GM21526 (cell line): Measurements from ENCODE around the gene TFCP2L1.
A peak's percentile ranks its signal among the peaks of the same experiment; 100 is the strongest.
"Not testable (repeated sequence)": the region's sequence is repeated elsewhere in the genome, so short reads cannot be mapped to it uniquely, and the experiment has no call there.

Experiments
- ATAC-seq: cut with Tn5 transposase; IDR thresholded peaks from one replicate; pipeline ENCODE4 v1.9.1; 2021; ENCODE audit warnings: moderate library complexity; ENCODE audit not compliant: unreplicated experiment, low FRiP score

TFCP2L1 gene

GRCh38 chr2:121284463-121285449 lies at the start of gene TFCP2L1:
Gene TFCP2L1, minus strand, starts transcription at chr2:121285202. Its CDS starts 93 bp downstream, at chr2:121285109.
- ATAC-seq, result no peak

- peak; percentile 69 for ATAC-seq
Observed at GRCh38 chr2:121333834-121334558, 49.0 kb upstream of the TFCP2L1 start.

DNA sequence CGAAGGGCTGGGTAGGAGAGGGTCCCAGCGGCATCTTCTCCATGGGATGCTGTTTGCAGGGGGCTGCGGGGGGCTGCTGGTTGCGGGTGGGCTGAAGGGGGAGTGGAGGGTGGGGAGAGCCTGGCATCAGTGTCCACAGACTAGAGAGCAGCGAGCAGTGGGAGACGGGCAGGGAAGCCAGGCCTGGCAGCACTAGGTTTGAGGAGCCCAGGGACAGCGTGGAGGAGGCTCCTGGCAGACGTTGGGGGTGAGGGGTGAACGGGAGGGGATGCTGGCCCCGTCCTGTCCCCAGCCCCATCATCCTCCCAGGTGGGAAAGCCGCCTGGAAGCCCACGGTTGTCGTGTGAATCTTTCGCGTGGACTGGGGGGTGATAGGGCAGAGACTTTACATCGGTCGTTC lies 48.2 kb upstream of the TFCP2L1 start:
- no peak for ATAC-seq

DNA sequence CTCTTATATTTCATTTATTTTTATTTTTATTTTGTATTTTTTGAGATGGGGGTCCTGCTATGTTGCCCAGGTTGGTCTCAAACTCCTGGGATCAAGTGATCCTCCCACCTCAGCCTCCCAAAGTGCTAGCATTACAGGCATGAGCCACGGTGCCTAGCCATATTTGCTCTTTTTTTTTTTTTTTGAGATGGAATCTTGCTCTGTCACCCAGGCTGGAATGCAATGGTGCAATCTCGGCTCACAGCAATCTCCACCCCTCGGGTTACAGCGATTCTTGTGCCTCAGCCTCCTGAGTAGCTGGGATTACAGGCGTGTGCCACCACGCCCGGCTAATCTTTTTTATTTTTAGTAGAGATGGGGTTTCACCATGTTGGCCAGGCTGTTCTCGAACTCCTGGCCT lies 46.3 kb upstream of the TFCP2L1 start:
- ATAC-seq, result not testable (repeated sequence)

- ATAC-seq, result no peak
Observed at GRCh38 chr2:121330921-121331320, 45.9 kb upstream of the TFCP2L1 start.

DNA sequence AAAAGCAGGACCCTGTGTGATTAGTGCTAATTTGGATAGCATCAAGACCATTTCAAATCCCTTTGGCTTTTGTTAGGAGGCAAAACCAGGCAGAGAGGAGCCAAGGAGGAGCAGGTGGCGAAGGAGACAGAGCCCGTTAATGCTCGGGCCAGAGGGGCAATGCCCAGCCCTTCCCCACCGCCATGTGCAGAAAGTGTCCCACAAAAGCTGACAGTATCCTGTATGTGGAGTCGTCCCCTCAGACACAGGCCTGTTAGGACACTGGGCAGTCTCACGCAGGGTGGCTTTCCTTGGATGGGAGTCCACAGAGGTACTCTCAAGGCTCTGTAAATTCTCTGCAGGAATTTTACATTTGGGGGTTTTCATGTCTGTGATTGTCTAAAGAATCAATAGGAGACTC lies 44.8 kb upstream of the TFCP2L1 start:
- no peak for ATAC-seq

GRCh38 chr2:121326628-121327027 lies 41.6 kb upstream of the TFCP2L1 start:
- ATAC-seq, result no peak

DNA sequence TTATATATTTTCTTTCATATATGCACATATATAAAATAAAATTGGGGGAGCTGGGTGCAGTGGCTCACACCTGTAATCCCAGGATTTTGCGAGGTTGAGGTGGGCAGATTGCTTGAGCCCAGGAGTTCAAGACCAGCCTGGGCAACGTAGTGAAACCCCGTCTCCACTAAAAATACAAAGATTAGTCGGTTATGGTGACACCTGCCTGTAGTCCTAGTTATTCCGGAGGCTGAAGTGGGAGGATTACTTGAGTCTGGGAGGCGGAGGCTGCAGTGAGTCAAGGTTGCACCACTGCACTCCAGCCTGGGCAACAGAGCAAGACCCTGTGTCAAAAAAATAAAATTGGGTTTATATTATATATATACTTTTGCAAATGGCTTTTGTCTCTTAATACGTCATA lies 39.6 kb upstream of the TFCP2L1 start:
- no peak for ATAC-seq

- ATAC-seq, result no peak
Observed at GRCh38 chr2:121321476-121321875, 36.5 kb upstream of the TFCP2L1 start.

GRCh38 chr2:121319941-121320340 lies 34.9 kb upstream of the TFCP2L1 start:
- no peak for ATAC-seq

GRCh38 chr2:121316986-121317385 lies 32.0 kb upstream of the TFCP2L1 start:
- no peak for ATAC-seq

- not testable (repeated sequence) for ATAC-seq
Observed at GRCh38 chr2:121313701-121314100, 28.7 kb upstream of the TFCP2L1 start.

GRCh38 chr2:121309801-121310200 lies 24.8 kb upstream of the TFCP2L1 start:
- no peak for ATAC-seq

- ATAC-seq, result no peak
Observed at GRCh38 chr2:121309323-121309722, 24.3 kb upstream of the TFCP2L1 start.

GRCh38 chr2:121307048-121307447 lies 22.0 kb upstream of the TFCP2L1 start:
- no peak for ATAC-seq

DNA sequence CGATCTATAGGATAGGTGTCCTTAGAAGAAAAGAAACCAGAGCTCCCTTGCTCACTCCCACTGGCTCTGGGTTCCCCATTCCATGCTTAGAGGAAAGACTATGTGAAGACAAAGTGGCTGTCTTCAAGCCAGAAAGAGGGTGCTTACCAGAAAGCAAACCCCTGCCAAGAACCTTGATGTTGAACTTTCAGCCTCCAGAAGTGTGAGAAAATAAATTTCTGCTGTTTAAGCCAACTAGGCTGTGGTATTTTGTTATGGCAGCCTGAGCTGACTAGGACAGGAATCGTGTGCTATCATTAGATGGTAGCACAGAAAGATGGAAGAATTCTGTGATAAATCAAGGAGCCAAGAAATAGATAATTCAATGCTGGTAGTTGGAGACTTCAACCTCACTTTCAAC lies 19.9 kb upstream of the TFCP2L1 start:
- ATAC-seq, result no peak

GRCh38 chr2:121303531-121304263 lies 18.7 kb upstream of the TFCP2L1 start:
- no peak for ATAC-seq

DNA sequence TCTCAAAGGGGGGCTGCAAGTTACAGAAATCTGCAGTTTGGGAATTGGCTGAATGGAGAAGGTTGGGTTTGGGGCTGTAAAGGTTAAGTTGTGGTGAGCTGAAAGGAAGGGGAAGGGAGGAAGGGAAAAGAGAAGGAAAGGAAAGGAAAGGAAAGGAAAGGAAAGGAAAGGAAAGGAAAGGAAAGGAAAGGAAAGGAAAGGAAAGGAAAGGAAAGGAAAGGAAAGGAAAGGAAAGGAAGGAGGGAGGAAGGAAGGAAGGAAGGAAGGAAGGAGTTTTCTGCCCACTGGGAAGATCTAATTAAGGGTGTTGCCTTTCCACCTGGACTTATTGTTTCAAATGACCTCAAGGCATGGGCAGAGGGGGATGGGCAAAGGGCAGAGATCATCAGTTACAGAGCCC lies 16.2 kb upstream of the TFCP2L1 start:
- not testable (repeated sequence) for ATAC-seq

DNA sequence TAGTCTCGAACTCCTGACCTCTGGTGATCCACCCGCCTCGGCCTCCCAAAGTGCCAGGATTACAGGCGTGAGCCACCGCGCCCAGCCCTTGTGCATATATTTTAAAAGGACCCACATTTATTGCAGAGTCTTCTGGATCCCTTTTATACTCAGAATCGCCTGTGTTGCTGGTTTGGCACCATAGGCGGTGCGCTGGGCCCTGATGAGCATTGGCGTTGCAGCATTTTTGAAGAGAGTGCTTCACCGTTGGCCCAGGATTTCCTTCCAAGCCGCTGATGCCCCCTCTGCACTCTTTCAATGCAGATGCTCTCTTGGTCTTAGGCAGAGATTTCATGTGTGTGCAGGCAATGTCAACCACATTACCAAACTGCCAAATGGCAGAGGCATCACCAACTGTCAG lies 13.5 kb upstream of the TFCP2L1 start:
- no peak for ATAC-seq

DNA sequence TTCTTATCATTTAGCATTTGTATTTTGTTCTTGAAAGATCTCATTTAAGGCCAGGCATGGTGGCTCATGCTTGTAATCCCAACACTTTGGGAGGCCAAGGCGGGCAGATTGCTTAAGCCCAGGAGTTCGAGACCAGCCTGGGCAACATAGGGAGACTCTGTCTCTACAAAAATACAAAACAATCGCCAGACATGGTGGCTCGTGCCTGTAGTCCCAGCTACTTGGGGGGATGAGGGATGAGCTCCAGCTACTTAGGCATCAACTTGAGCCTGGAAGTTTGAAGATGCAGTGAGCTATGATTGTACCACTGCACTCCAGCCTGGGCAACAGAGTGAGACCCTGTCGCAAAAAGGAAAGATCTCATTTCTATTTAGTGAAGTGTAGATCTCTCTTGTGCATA lies 12.9 kb upstream of the TFCP2L1 start:
- not testable (repeated sequence) for ATAC-seq
